Common myeloid progenitor, CD34-positive (primary cell): ENCODE data around the gene KIAA0513.
A peak's percentile ranks its signal among the peaks of the same experiment; 100 is the strongest.

Source experiments
- CTCF ChIA-PET: fragments of 350-600 bp; sonication (Branson Sonifier 250); formaldehyde crosslinking; loops from one replicate; lab custom pipeline; 2021; ENCODE audit warnings: antibody characterized with exemption; lab: Charles Lee
- POLR2A ChIA-PET: fragments of 350-600 bp; sonication (Branson Sonifier 250); formaldehyde crosslinking; loops from one replicate; lab custom pipeline; 2021; ENCODE audit warnings: antibody characterized with exemption; lab: Charles Lee
- DNase-seq, 3 donors: peaks; one replicate each; pipeline versions ENCODE4 v3.0.0 to v3.0.0-alpha.2; 2013
- H3K27ac ChIP-seq, 2 experiments: 1 replicate in 1 of 2; 2 replicates in 1 of 2; pipeline ENCODE4 v1.7.0; 2013; ENCODE audit warnings: inconsistent platforms in 2 of 2, low read length in 2 of 2, mild to moderate bottlenecking in 2 of 2, low read depth in 1 of 2, moderate library complexity in 1 of 2; ENCODE audit not compliant: severe bottlenecking in 2 of 2, insufficient read depth in 1 of 2, poor library complexity in 1 of 2
- H3K27me3 ChIP-seq, 5 experiments: replicated peaks in 2 of 5; 1 replicate in 3 of 5; 2 replicates in 2 of 5; pipeline versions ENCODE4 v1.6.1 to v1.7.0; 2013; ENCODE audit warnings: low read length in 4 of 5, mild to moderate bottlenecking in 2 of 5, moderate library complexity in 2 of 5, inconsistent platforms in 1 of 5; ENCODE audit not compliant: insufficient read depth in 5 of 5, control insufficient read depth in 4 of 5
- H3K36me3 ChIP-seq, 4 experiments: 1 replicate in 2 of 4; 2 replicates in 2 of 4; pipeline versions ENCODE4 v1.6.1 to v1.7.0; 2013; ENCODE audit warnings: low read length in 3 of 4, control low read depth in 1 of 4, mild to moderate bottlenecking in 1 of 4; ENCODE audit not compliant: control insufficient read depth in 4 of 4, insufficient read depth in 4 of 4
- H3K4me1 ChIP-seq, 4 experiments: 1 replicate in 3 of 4; 2 replicates in 1 of 4; pipeline versions ENCODE4 v1.6.1 to v1.7.1; 2013; ENCODE audit warnings: low read length in 3 of 4, mild to moderate bottlenecking in 3 of 4, control low read depth in 1 of 4, inconsistent platforms in 1 of 4, moderate library complexity in 1 of 4; ENCODE audit not compliant: control insufficient read depth in 4 of 4, insufficient read depth in 4 of 4; ENCODE audit errors: control extremely low read depth in 1 of 4
- H3K4me3 ChIP-seq, 7 experiments: 1 replicate in 4 of 7; 2 replicates in 3 of 7; pipeline versions ENCODE4 v1.5.1 to v1.7.0; 2013; ENCODE audit warnings: mild to moderate bottlenecking in 7 of 7, low read length in 6 of 7, moderate library complexity in 6 of 7, inconsistent platforms in 2 of 7, low read depth in 2 of 7, control low read depth in 1 of 7; ENCODE audit not compliant: insufficient read depth in 4 of 7, control insufficient read depth in 1 of 7; ENCODE audit errors: extremely low read depth in 1 of 7
- H3K9me3 ChIP-seq, 5 experiments: 1 replicate in 4 of 5; 2 replicates in 1 of 5; pipeline versions ENCODE4 v1.6.1 to v1.7.1; 2013; ENCODE audit warnings: low read length in 4 of 5, mild to moderate bottlenecking in 2 of 5, inconsistent platforms in 1 of 5, low read depth in 1 of 5, moderate library complexity in 1 of 5; ENCODE audit not compliant: control insufficient read depth in 4 of 5, insufficient read depth in 2 of 5; ENCODE audit errors: control extremely low read depth in 1 of 5
- WGBS: methylation state at CpG from one replicate; pipeline ENCODE4 v1.1.5; 2013; ENCODE audit not compliant: insufficient coverage; 5-methylcytosine and 5-hydroxymethylcytosine counted together

The KIAA0513 gene

GRCh38 chr16:85017633-85018032, 10.0 kb upstream of the KIAA0513 start:
- H3K27me3 ChIP-seq: no peaks in the 10 kb centered on the region
- WGBS: 88% methylated on average over 3 of the region's 8 CpGs
- no peaks in the 10 kb centered on the region for H3K9me3 ChIP-seq
- H3K4me3 ChIP-seq: peak overlapping the region in 1 of 7 experiments; percentile 19
- peaks cover 6 to 37% (median 24%) of the 10 kb centered on the region in 4 experiments for H3K4me1 ChIP-seq
- no peaks in the 10 kb centered on the region for H3K36me3 ChIP-seq
- DNase-seq: no peak
- ChIA-PET POLR2A (interaction anchor here (1.6 kb wide), 1 partner anchor 9 kb away, joined by 4 read pairs; the partner anchor contains the start of gene KIAA0513), CTCF (no interaction called here)
- H3K27ac ChIP-seq: no peak overlapping the region

DNA sequence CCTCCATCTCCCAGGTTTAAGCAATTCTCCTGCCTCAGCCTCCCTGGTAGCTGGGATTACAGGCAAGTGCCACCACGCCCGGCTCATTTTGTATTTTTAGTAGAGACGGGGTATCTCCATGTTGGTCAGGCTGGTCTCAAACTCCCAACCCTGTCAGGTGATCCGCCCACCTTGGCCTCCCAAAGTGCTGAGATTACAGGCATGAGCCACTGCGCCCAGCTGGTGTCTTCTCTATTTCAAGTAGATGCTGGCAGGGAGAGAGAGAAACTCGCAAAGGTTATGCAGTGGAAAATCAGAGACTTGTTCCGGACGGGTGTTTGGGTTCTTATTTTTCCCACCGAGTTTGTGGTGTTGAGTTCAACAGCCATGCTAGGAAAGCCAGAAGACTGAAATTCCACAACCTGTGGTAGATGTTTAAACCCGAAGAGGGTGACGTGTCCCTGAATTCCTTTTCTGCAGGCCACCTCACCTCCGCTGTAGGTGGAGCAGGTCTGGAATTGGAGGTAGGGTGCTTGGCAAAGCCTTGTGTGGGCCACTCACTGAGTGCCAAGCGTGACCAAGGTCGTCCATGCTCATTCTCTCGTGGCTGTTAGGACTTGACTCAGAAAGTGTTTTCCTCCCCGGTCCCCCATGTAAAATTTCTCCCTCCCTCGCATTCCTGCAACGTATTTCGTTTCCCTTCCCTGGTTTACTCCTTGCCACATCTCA, 8.9 kb upstream of the KIAA0513 start:
- H3K4me1 ChIP-seq: peaks cover 6 to 37% (median 24%) of the 10 kb centered on the region in 4 experiments
- ChIA-PET CTCF (no interaction called here), POLR2A (no interaction called here)
- H3K36me3 ChIP-seq: no peaks in the 10 kb centered on the region
- H3K27me3 ChIP-seq: no peaks in the 10 kb centered on the region
- 98% methylated on average over 17 of the region's 19 CpGs for WGBS
- no peak overlapping the region for H3K4me3 ChIP-seq
- H3K9me3 ChIP-seq: no peaks in the 10 kb centered on the region
- no peak overlapping the region for H3K27ac ChIP-seq
- no peak for DNase-seq

GRCh38 chr16:85019659-85020245, 7.8 kb upstream of the KIAA0513 start:
- Histone ChIP-seq H3K27ac (no peak overlapping the region), H3K27me3 (no peaks in the 10 kb centered on the region), H3K9me3 (no peaks in the 10 kb centered on the region), H3K4me1 (peaks cover 6 to 36% (median 24%) of the 10 kb centered on the region in 4 experiments), H3K36me3 (no peaks in the 10 kb centered on the region), H3K4me3 (no peak overlapping the region)
- ChIA-PET POLR2A (no interaction called here), CTCF (interaction anchor here (1.1 to 1.8 kb wide), 3 partner anchors 23 to 67 kb away, joined by 3 to 4 read pairs (median 4); no protein-coding TSS in a partner anchor)
- WGBS: 99% methylated on average over 8 of the region's 9 CpGs
- no peak for DNase-seq

DNA sequence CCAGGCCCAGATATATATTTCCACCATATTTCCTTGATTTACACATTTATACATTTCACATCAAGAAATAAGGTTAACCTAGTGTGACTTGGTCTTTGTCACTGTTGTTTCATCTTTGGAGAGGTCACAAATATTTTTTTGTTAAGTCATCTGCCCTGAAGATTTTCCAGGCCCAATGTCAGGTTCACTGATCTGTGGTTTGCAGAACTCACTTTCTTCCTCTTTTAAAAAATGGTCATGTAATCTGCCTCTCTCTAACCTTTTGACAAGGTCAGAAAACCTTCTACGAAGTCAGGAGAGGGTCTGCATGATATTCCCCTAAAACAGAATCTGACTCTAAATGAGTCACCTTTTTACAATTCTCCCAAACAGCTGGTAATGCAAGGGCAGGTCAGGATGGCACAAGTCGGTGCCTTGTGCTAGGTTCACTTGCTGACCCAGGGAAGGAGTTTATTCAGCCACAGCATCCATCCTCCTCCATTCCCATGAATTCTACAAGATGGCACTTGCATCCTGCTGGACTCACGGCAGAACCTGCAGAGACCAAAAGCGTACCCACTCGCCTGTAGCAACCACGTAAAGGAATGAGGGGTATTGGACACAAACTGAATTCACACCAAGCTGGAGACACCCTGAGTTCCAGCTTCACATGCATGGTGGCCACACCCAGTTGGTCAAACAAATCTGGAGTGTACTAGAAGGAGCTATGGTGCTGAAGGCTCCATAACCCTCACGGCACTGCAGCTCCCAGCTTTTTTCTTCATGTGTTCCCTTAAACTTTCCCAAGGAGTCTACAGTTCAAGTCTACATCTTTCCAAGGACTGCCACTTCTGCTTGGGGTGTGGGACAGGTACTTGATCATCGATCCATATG, 1.6 kb upstream of the KIAA0513 start:
- no peak overlapping the region for H3K27ac ChIP-seq

DNA sequence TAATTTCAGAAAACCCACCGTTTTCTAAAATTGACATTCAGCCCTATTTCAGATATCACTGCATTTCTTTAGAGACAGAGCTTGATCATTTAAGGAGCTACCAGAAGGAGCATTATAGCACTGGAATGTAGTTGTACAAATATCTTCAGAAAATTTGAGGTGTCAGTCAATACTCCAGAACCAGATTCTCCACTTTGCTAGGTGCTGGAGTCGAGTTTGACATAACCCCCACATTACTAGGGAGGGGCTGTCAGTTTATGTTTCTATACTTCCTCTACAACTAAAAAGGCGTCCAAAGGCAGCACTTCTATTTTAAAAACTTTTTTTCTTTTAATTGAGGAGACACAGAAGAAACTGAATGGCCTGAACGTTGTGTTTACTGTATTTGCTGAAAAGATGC, 892 bp upstream of the KIAA0513 start:
- DNase-seq: no peak

More for the DNA sequence above, 1.6 kb upstream of the KIAA0513 start:
- WGBS: 90% methylated on average over 6 of the region's 8 CpGs
- Histone ChIP-seq H3K9me3 (no peaks in the 10 kb centered on the region), H3K36me3 (no peaks in the 10 kb centered on the region), H3K27me3 (peaks cover 0 to 20% (median 4%) of the 10 kb centered on the region in 5 experiments), H3K4me1 (peaks cover 23 to 50% (median 40%) of the 10 kb centered on the region in 4 experiments), H3K4me3 (peak overlapping the region in 3 of 7 experiments; percentile 21 to 88 (median 37))
- CTCF ChIA-PET: interaction anchor here (0.7 to 2.7 kb wide), 12 partner anchors 10 to 89 kb away, joined by 3 to 11 read pairs (median 4); partner anchors contain the start of gene ZDHHC7
- peak; percentile 69 to 92 (median 92) for DNase-seq
- POLR2A ChIA-PET: interaction anchor here (0.9 to 1.3 kb wide), 2 partner anchors 9 to 30 kb away, joined by 3 to 4 read pairs; no protein-coding TSS in a partner anchor

DNA sequence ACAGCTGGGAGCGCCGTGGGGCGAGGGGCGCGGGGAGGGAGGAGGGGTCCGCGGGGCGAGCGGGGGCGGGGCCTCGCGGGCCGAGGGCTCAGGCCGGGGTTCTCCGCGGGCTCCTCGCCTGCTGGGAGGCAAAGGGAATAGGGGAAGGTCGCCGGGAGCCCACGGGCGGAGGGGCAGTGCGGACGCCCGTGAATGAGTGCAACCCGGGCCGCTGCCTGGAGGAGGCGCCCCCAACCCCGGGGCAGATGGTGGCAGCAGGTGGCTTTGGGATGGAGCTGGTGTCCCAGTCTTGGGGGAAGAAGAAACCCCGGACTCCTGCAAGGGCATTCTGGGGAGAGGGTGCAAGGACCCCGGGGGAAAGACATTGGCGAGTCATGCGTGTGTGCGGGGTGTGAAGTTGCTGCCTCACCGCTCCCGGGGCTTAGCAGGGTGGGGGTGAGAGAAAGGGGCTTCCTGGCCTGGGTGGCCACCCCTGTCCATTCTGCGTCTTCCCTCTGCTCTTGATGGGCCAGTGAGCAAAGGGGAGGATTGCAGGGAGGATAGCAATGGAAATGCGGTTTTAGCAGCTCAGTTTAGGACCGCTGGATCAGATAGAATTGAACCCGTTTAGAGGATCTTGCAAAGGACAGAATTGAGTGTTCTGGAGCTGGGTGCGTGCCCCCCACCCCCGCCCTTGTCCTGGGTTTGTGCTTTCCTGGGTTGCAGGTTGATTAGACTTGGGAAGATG, 526 bp downstream of the KIAA0513 start:
- Histone ChIP-seq H3K4me3 (peak overlapping the region; percentile 46 to 88 (median 69)), H3K9me3 (no peaks in the 10 kb centered on the region), H3K36me3 (no peaks in the 10 kb centered on the region), H3K4me1 (peaks cover 23 to 50% (median 40%) of the 10 kb centered on the region in 4 experiments), H3K27me3 (peaks cover 0 to 20% (median 4%) of the 10 kb centered on the region in 5 experiments), H3K27ac (peak overlapping the region in 1 of 2 experiments; percentile 7)
- ChIA-PET CTCF (interaction anchor here (0.7 to 2.7 kb wide), 7 partner anchors 15 to 62 kb away, joined by 4 to 11 read pairs (median 6); partner anchors contain the start of gene ZDHHC7), POLR2A (interaction anchor here (0.6 to 1.0 kb wide), 2 partner anchors 16 to 28 kb away, joined by 3 read pairs; partner anchors contain the start of gene ZDHHC7)
- 1% methylated on average over 31 of the region's 41 CpGs for WGBS
- peak in 2 of 3 donors; percentile 29 to 37 for DNase-seq

More for the DNA sequence above, 892 bp upstream of the KIAA0513 start:
- H3K27ac ChIP-seq: peak overlapping the region in 1 of 2 experiments; percentile 70
- WGBS: no CpG with 5 or more reads among the region's 4 CpGs
- H3K9me3 ChIP-seq: no peaks in the 10 kb centered on the region
- ChIA-PET POLR2A (interaction anchor here (0.9 to 1.3 kb wide), 2 partner anchors 10 to 29 kb away, joined by 3 to 4 read pairs; no protein-coding TSS in a partner anchor), CTCF (interaction anchor here (0.7 to 2.7 kb wide), 15 partner anchors 11 to 88 kb away, joined by 3 to 11 read pairs (median 4); partner anchors contain the start of gene ZDHHC7)
- peaks cover 0 to 20% (median 4%) of the 10 kb centered on the region in 5 experiments for H3K27me3 ChIP-seq
- H3K4me1 ChIP-seq: peaks cover 23 to 50% (median 40%) of the 10 kb centered on the region in 4 experiments
- H3K4me3 ChIP-seq: peak overlapping the region in 6 of 7 experiments; percentile 58 to 88 (median 72)
- H3K36me3 ChIP-seq: no peaks in the 10 kb centered on the region
